ENCODE results near the gene TDP2.
"Not testable (repeated sequence)": the region's sequence is repeated elsewhere in the genome, so short reads cannot be mapped to it uniquely, and the experiment has no call there.

TDP2 gene

DNA sequence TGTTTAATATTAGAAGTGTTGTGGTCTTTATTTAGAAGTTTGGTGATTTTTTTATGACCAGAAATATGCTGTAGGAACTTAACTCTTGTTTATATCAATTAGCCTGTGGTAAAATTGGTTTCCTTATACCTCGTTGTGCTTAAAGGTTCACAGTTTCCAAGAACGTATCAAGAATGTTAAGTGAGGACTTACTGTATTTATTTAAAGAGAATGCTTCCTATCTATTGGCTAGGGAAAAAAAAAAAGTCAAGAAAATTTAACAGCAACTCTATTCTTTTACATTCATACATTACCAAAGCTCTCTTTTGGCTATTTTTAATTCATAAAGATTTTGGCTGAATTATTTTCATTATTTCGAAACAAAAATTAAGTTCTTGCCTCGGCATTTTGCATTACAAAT is 22.3 kb downstream of the TDP2 start:
- DNase-seq: no peak

DNA sequence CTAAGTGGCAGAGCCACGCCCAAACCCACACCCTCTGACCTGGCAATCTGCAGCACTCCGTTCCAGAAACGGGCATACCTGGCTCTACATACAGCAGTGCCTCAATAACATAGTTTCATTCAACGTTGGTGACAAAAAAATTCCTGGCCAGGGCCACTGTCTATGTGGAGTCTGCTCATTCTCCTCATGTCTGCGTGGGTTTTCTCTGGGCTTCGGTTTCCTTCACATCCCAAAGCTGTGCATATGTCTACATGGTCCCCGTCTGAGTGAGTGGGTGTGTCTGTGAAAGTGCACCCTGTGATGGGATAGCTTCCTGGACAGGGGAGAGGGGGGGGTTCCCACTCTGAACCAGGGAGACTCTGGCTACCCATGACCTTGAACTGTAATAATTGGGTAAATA is 22.8 kb downstream of the TDP2 start:
- DNase-seq: no peak

DNA sequence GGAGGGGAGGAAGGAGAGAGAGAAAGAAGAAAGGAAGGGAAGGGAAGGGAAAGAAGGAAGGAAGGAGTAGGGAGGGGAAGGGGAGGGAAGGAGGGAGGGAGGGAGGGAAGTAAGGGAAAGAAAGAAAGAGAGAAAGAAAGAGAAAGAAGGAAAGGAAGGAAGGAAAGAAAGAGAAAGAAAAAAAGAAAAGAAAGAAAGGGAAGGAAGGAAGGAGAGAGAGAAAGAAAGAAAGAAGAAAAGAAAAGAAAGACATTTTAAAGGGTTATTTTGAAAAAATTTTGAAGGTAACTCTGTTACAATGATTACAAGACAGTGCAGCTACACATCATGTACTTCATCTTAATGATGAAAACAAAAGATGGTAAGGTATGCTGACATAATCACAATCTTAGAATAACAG is 24.6 kb downstream of the TDP2 start:
- DNase-seq: no peak

DNA sequence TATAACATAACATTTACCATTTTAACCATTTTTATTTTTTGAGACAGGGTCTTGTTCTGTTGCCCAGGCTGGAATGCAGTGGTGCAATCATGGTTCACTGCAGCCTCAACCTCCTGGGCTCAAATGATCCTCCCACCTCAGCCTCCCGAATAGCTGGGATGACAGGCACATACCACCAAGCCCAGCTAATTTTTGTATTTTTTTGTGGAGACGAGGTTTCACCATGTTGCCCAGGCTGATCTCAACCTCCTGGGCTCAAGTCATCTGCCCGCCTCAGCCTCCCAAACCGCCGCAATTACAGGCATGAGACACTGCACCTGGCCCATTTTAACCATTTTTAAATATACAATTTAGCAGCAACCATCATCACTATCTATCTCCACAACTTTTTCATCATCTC is 26.1 kb downstream of the TDP2 start:
- not testable (repeated sequence) for DNase-seq

DNA sequence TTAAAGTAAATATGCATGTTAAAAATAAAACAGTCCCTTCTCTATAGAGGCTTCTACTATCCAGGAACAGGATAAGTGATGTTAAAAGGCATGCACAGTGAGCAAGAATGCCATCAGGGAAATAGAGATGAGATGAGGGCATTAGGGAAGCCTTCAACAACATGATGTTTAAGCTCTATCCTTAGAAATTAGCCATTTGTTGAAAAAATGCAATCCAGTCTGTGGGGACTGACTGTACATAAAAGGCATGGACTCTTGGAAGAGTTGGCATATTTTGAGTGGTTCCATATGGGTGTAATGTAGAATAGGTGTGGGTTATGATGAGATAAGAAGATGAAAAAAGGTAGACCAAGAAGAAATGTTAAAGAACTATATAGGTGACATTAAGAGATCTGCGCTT is 26.5 kb downstream of the TDP2 start:
- DNase-seq: no peak

DNA sequence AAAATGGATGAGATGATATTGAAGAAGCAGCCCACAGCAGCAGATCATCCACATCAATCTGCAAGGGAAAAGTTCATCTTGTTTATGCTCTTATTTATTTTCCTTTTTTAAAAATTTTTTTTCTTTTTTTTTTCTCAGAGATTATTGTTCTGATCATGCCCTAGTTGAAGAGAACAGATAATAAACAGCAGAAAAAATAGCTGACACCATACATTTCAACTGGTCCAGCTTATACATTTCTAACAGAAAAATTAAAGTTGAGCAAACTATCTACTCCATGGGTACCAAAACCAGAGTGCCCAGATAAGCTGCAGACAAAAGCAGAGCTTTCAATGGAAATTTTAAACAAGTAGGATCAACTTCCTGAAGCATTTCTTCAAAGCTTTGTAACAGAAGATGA is 30.0 kb downstream of the TDP2 start:
- no peak for DNase-seq

DNA sequence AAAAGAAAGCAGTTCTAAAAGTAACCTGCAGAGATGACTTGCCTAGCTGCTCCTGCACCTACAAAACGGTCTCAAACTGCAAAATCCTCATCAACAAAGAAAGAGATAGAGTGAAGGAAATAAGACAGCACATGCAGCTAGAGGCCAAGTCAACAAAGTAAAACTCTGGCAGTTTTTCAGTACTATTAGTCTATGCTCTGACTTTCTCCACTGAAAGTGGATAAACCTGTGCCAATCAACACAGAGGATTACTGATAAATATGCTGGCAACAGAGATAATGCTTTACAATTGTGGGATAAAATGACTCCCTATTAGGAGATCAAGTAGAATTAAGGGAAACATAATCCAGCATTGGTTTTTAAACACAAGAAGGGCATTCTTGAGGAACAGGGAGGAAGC is 34.1 kb downstream of the TDP2 start:
- DNase-seq: no peak

DNA sequence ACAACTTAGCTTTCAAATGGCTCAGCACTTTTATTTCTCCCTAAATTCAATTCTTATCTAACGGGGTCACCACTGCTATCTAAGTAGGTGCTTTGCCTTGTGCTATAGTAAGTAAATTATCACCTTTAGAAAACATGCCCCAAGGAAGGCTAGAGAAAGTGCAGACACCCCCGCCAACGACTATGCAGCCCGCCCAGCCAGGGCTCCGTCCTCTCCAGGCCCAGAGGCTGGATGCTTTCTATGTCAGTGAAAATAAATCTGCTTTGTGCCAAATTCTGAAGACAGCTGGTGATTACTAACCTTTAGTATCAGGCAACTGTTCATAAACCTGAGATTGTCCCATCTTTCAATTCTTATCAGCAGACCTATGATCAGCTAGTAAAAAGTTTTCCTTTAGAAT is 35.0 kb downstream of the TDP2 start:
- no peak for DNase-seq

DNA sequence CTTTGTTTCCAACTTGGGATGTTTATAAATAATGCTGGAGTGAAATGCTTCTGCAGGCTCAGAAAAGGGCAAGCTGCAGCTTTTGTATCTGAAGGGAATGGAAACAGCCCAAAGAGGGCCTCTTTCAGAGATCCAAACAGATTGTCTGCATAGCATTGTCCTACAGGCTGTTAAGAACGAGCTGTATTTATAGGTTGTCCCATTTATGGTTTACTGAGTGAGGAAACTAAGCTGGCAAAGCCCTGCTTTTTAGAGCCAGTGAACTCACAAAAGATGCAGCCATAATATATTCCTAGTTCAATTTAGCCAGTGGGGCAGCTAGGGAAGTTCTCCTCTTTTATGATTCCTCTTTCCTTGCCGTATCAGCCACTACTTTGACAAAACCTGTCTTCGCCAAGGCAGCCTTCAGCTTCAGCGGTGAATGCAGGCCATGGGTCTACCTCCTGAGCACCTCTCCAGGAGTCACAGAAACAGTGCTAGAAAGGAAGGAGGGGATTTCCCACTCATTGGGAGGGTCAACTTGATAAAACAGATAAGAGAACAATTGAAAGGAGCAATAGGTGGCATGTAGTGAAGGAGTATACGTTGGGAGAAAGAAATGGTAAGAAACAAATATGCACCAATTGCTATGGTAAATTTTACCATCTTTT is 35.7 kb downstream of the TDP2 start:
- DNase-seq: no peak

DNA sequence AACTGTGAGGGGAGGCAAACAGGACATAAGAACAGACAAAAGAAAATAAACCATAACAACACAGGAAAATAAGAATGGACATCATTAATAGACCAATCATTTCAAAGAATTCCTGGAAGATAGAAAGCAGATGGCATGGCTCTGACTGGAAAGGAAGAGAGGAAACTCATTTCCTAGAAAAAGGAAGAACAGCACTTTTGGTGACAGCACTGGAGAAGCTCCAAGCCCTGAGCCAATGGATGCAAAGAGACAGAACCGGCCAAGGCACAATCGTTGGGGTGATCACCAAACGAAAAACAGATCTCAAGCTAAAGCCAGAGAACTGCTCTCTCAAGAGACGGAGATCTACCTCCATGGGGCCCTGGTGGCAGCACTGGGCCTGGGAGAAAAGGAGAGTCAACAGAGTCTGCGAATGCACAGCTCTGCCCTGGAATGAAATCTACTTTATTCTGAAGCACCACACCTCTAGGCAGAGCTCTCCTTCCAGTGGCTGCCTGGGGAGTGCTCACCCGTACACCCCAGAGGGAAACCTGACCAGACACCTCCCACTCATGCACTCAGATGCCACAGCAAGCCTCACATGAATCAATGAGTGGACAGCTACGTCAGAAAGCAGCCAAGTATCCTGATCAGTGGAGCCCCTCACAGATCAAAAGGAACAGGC is 44.9 kb downstream of the TDP2 start:
- no peak for DNase-seq

DNA sequence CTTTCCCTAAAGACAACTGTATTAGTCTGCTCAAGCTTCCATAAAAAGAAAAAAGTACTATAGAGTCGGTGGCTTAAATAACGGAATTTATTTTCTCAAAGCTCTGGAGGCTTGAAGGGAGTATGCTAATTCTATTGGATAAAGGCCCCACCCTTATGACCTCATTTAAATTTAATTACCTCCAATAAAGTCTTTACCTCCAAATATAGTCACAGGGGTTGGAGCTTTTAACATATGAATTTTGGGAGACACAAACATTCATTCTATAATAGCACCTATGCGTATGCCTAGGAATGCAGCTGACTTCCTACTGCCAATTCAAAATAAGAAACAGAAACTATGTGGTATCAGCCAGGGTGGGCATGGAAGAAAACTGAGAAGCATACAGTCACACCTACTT is 46.1 kb downstream of the TDP2 start:
- DNase-seq: no peak

DNA sequence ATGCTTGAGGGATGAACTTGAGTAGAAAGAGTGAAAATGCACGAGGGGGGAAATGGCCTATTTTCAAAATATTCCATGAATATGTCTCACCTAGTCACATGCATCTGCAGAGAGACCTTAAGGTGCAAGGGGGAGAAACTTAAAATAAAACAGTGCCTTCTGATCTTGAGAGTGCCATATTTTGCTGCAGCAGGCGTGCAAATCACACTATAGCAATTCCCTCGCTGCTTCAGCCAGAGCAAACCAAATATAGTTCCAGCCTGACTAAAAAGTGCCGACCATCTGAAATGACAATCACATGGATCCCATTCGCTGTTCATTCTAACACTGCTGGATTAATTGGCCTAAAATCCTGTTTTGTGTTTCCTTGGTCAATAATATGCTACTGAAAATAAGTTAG is 47.0 kb downstream of the TDP2 start:
- no peak for DNase-seq

DNA sequence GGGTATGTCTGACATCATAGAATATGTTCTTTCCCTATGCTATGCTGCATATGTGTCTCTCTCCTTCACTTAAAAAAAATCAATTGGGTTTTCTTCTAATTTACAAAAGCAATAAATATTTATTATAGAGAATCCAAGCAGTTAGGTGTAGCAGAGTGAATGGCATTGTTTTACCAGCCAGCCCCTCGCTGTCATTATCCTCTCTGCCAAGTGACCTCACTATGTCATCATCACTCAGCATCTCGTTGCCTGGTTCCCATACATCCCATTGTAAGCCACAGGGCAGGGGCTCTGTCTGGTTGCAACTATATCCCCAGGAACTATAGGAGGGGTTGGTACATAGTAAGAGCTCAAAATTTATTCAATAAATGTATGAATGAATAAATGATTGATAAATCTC is 52.1 kb downstream of the TDP2 start:
- DNase-seq: no peak

DNA sequence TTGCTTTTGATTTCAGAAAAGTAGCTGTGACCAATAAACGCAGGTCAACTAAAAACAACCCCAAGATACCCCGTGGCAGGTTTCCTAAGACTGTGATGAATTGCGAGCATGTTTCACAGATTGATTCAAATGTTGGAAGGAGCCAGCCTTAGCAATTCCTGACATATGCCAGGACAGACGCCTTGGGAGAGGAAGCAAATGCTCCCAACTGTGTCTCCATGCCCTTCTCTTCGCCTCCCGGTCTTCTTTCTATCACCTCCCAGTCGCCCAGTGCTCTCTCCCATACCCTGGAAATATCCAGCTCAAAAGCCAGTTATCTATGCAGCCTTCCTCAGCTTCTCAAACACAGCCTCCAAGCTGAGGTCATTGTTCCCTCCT is 52.7 kb downstream of the TDP2 start:
- no peak for DNase-seq

DNA sequence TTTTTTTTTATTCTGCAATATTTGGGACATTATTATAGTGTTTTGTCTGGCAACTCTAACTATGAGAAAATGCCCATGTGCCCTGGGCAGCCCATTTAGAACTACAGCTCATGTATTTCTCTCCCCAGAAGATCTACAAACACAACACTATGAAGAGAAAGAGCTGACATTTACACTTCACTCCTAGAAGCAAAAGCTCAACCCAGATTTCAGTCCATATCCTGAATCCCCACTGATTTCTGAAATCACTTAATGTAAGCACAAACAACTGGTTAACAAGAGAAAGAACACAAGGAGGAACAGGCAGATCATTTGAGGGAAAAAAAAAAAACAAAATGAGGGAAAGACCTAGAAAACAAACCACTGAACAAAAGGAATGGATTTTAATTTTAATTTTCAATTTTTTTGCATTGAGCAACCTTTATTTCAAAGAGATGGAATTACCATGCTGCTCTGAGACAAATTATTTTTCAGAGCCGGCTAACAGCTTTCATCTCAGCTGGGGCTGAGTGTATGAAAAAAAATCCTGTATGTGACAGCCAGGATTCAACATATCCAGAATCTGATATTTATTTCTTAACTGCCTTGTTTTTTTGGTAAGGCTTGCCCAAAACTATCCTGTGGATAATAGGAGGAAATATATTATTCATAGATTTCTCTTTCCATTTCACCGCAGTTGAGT is 53.2 kb downstream of the TDP2 start:
- no peak for DNase-seq

DNA sequence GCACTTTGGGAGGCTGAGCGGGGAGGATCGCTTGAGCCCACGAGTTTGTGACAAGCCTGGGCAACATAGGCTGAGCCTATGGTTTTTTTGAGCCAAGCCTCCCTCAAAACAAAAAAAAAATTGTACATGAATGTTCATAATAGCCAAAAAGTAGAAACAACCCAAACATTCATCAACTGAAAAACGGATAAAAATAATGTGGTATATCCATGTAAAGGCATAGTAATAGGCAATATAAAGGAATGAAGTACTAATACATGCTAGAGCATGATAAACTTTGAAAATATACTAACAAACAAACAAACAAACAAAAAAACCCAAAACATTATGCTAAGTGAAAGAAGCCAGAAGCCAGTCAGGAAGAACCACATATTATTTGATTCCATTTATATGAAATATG is 56.0 kb downstream of the TDP2 start:
- no peak for DNase-seq

DNA sequence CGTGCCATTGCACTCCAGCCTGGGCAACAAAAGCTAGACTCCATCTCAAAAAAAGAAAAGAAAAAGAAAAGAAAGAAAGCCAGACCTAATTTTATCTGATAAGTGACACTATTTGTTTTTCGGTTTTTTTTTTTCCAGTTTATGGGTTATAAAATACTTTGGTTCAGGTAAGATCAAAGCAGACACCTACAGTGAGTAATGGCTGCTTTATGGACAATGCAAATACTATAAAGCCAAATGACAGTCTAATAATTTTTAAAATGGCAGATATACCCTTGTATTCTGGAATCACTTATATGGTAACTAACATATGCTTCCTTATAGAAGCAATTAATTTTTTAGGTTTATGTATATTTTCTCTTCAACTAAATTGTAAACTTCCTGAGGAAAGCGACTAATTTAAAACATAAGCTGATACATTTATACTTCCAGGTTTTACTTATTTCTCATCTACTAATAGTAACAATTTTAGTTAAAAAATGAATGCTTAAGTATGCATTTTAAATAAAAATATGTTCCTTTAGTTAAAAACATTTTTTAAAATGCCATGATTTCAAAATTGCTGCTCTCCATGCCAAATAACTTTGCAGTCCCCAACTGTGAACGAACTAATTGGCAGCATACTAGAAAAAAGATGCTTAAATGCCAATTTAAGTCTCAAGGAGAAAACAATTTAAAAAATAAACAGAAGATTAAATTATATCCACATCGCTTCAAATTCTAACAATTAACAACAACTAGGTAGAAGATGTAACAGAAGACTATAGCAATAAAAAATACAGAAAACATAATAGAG is 59.2 kb downstream of the TDP2 start:
- no peak for DNase-seq

DNA sequence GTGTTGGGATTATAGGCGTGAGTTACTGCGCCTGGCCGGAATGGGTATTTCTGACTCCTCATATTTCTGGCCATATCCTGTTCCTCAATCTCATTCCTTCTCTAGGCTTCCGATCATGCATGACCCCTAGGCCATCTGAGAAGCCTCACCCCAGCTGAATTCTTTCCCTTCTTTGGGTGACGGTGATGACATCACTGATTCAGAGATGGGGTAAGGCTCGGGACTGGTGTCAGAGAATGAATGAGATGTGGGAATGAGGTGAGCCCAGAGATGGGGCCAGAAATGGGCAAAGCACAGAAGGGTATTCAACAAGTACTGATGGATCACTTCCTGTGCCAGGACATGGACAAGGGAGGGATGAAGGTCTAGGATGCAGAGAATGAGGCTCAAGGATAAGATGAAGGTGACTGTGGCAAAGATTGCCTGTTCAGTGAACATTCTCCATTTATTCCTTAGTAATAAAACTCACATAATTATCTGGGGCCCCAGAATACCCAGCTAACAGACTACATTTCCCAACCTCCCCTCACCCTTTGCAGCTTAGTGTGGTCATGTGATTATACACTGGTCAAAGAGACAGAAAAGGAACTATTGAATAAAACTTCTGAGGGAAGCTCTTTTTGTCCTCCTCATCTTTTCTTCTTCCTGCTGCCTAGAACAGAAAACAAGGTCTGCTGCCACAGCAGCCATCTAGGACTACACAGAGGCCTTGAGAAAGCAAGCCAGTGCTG is 60.3 kb downstream of the TDP2 start:
- DNase-seq: no peak

DNA sequence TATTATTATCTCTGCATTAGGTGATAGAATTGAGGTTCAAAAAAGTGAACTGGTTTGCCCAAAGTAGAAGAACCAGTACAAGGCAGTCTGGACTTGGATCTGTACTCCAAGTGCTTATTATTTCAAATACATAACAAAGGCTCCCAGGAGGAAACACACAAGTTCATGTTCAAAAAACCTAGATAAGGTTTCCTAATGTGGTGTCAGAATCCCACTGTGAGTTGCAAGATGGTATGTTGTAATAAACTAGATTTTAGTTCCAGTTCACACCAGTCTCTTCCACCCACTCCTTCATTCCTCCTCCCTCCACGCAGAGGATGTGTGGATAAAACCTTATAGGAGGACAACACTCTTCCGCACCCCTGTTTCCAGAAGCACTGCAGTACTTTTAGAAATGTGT is 63.5 kb downstream of the TDP2 start:
- no peak for DNase-seq

DNA sequence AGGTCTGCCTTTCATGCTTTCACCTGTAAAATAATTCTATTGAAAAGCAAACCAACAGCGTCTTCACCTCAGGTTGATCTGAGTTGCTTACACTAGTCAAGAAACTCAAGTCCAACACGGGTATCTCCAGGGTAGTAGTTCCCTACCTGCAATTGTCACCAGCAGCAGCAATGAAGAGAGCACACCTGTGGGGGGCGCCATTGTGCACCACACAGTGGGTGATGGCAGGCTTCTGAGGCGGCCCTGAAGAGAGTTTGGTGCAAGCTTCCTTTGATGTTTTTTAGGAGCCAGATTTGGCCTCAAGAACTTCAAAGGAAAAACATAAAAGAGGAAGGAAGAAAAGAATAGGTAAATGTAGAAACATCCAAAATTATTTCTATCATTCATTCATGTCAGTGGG is 65.8 kb downstream of the TDP2 start:
- no peak for DNase-seq
